ENCODE measurements around the gene FAAP20.
A peak's percentile ranks its signal among the peaks of the same experiment; 100 is the strongest.

Gene FAAP20

DNA sequence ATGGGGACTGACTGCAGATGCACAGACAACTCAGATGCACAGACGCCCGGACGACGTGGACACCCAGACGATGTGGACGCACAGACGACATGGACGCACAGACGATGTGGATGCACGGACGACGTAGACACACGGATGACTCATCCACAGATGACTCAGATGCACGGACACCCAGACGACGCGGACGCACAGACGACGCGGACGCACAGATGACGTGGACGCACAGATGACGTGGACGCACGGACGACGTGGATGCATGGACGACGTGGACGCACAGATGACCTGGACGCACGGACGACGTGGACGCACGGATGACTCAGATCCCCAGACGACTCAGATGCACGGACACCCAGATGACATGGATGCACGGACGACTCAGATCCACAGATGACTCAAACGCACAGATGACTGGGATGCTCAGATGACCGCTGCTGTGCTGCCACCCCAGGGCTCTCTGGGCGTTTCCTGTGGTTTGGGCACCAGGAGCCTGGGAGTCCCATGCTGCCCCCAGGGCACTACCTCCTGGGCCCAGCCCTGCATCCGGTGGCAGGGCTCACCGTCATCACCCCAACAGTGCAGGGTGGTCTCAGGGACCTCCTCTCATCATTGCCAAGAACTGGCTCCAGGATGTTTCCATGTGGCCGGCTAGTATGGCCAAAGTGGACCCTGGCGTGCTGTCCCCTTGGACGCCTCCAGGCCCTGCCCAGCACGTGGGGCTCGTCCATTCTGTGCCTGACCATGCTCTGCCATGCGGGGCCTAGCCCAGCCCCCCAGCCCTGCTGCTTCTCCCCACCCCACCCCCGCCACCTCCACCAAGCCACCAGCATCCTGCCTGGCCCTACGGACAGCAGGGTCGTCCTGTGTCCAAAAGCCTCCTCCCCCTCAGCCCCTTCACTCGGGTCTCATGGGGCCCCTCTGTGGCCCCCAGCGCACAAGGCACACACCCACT, 14.0 kb downstream of the FAAP20 start:
- DNase-seq: peak in 1 of 56 donors; percentile 21

DNA sequence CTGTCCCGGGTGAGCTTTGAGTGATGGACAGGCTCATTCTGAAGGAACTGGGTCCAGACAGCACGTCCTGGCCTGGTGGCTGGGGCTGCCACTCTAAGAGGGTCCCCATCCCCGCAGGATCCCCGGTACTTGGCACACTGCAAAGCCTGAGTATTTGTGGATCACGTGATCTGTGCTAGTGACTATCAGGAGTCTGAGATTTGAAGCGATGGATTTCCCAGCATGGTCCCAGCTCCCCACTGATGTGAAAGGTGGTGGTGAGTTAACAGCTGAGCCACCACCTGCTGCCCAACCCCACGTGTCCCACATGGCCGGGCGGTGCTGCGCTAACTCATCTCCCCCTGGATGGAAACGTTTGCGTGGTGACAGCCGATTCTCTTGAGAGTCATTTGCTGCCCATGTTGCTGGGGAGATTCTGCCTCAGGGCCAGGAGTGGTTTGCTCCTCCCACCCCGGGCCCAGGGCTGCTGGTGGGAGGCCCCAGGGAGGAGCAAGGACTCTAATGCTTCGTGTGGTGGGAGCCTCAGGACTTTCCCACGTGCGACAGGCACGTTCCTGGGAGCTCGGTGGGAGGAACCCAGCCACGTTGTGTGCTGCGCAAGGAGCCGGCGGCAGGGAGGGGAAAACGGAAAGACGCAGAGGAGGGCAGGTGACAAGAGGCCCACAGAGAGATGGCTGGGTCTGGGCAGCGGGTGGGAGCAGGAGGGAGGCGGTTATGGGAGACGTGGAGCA, 15.1 kb downstream of the FAAP20 start:
- DNase-seq: no peak

DNA sequence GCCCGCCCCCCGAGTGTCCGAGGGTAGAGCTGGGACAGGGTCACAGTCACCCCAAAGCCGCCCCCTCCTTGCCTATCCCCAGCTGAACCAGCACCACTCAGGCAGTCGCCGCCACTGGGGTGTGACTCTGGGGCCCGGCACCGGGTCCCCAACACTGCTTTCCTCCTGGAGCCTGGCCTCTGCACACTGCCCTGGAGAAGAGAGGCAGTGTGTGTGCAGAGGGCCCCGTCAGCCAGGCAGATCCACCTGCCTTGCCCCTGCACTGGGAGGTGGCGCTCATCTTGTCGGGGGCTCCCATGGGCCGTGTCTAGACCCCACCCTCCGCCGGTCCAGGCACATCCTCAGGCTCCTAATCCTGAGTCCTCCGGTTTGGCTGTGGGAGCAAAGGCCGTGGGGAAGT, 15.7 kb downstream of the FAAP20 start:
- no peak for DNase-seq

DNA sequence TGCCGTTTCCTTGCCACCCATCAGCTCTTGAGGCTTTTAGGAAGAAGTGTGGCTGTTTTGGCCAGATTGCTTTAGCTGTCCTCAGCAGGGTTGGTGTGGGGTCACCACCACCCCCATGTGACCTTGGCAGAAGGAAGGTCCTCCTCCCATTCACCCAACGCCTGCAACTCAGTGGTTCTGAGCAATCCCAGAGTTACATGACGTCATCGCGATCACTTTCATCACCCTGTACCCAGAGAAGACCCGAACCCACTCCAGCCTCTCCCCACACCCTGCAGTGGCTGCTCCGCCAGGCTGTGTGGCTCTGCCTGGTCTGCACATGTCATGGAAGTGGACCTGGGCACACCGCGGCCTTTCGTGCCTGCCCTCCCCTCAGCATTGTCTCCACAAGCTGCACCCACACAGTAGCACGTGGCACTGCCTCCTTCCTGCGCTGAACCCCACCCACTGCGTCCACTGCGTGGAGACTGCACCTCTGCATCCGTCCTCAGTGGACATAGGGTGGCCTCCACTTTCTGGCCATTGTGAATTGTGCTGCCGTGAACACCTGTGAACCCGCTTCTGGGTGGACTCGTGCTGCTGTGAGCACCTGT, 16.5 kb downstream of the FAAP20 start:
- no peak for DNase-seq

DNA sequence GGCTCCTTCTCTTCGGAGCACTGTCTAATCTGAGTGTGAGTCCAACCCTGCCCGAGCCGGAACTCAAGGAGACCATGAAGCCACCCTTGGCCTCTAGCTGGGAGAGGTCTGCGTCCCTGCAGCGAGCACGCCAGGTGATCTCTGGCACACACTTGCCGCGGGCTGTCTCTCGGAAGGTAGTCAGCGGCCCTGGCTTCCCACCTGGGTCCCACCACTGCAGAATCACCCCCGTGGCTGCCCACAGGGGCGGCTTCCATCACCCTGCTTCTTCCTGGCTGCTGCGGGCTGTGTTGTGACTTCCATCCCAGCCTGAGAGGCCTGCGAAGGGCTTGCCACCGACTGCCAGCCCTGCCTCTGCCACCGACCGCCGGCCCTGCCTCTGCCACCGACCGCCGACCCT, 17.0 kb downstream of the FAAP20 start:
- DNase-seq: no peak

DNA sequence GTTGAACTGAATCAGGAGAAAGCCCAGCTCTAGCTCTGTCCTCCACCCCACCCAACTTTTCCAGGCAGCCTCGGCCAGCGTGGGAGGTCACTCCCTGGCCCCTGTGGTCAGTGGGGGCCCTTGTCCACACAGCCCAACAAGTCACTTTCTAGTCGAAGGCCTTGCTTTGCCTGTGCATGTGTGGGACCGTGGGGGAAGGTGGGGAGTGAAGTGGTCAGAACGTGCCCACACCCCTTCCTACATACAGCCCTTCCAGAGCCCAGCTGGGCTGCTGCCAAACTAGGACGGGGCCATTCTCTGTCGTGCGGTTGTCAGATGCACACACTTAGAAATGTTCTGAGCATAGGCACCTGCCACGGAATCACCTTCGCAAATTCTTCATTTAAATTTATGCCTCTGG, 18.0 kb downstream of the FAAP20 start:
- no peak for DNase-seq

DNA sequence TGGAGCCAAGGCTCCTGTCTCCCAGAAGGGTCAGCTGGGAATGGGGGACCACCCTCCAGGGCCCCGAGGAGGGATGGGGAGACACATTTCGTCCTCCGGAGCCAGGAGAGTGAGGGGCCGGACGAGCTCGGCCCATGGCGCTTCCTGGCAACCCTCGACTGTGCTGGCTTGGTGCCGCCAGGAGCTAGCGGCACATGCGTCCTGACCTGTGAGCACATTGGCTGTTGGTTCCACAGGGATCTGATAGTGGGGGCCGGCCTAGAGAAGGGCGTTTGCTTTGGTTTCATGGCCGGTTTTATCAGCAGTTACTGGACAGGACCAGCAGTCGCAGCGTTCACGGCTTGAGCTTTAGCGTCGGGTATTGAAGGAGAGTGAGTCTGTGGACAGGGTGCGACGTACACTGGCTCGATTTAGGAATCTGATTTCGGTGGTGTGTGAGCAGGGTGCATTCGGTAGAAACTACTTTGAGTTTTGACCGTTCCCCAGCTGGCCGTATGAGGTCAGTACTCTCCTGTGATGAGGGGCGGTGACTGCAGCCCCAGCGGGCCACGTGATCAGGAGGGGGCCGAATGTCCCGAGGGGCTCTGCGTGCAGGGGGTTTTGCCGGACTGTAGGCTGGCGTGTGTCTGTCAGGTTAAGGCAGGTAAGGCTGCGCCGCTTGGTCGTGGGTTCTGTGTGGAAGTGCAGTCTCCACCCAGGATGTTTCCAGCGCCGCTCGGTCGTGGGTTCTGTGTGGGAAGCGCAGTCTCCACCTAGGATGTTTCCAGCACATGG, 18.7 kb downstream of the FAAP20 start:
- DNase-seq: peak in 4 of 56 donors; percentile 6 to 50 (median 38)

DNA sequence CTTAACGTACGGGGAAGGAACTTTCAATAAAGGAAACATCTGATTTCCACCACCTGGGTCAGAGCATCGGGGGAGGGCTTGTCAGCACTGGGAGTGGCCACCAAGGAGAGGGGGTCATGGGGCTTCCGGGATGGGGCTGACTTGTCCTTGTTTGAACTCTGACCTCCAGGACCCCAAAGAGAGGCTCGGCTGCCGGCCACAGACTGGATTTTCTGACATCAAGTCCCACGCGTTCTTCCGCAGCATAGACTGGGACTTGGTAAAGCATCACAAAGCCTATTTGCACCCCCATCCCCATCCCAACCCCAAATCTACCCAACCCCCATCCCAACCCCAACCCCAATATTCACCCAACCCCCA, 19.5 kb downstream of the FAAP20 start:
- no peak for DNase-seq

DNA sequence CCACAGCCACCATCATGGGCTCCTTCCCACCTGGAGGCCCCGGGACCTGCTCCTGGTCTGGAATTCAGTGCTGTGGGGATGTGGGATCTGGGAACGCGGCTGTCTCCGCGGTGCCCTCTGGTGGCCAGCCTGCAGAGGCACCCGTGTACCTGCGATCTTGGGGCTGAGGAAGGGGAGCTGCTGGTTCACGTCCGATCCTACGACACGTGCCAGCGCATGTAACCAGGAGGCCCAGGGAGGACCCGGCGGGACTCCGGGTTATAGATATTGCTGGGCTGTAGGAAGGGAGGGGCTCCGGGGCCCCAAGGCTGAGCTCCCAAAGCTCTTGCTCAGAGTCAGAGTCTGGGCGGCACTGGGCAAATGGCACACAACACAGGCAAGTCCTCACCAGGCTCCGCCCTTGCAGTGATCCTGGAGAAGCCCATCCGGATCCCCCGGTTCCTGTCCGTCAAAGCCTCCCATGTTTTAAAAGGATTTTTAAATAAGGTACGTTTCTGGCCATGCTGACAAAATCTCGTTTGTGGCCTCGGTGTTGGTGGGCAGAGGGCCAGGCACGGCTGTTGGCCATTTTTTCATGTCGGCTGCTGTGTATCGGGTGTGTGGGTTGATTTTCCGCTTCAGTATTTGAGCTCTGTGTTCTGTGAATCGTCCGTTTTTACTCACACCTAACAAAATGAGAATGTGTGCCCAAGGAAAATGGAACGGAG, 20.1 kb downstream of the FAAP20 start:
- DNase-seq: peak in 27 of 56 donors; percentile 9 to 71 (median 30)

DNA sequence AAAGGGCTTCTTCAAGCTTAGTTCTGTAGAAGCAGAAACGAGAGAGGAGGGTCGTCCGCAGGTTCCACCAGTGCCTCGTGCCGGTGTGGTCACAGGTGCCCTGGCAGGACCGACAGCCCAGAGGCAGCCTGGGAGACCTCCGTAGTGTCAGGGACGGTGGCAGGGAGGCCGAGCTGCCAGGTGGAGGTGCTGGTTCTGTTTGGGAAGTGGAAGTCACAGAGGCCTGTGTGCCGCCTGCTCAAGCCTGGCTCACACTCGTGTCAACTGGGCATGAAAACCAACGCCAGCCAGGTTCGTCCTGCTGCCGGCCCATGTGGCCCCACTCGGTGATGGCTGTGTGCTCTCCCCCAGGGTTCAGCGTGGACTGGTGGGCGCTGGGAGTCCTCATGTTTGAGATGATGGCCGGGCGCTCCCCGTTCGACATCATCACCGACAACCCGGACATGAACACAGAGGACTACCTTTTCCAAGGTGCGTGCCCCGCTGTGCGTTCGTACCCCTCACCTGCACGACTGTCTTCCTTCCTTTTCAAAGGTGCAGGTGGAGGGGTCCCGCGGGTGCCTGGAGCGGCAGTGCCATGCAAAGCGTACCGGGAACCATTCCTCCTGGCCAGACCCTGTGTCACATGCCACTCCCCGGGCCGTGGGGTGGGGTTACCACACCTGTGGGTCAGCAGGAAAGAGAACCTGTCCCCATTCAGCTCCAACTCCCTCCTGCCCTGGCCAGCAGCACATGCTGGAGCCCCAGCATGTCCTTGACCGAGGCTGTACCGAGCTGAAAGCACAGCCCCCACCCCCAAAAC, 20.8 kb downstream of the FAAP20 start:
- DNase-seq: no peak

DNA sequence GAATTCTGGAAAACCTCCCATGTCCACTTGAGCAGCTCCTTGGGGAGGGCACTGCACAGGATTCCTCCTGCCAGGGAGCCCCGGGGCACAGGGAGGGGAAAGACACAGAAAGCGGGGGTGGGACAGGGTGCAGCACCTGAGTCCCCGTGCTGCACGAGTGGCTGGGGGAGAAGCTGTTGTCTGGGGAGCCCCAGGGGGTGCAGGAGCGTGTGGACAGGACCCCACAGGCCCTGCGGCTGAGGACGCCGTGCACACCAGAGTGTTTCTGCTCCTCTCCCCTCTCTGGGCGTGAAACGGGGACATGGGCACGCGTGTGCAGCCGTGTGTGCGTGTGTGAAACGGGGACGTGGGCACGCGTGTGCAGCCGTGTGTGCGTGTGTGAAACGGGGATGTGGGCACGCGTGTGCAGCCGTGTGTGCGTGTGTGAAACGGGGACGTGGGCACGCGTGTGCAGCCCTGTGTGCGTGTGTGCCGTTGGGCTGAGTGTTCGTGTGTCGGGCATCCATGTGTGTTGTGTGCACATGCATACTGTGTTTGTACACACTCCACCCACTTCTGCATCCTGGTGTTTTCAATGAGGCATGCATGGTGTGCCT, 21.9 kb downstream of the FAAP20 start:
- DNase-seq: no peak

DNA sequence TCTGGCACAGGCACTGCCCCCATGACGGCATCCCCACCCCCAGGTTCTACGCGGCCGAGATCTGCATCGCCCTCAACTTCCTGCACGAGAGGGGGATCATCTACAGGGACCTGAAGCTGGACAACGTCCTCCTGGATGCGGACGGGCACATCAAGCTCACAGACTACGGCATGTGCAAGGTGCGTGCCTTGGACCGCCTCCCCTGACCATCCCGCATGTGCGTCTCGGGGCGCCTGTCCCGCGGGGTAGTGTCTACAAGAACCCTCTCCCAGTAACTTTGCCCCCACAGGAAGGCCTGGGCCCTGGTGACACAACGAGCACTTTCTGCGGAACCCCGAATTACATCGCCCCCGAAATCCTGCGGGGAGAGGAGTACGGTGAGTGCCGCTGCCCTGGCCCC, 22.6 kb downstream of the FAAP20 start:
- no peak for DNase-seq

DNA sequence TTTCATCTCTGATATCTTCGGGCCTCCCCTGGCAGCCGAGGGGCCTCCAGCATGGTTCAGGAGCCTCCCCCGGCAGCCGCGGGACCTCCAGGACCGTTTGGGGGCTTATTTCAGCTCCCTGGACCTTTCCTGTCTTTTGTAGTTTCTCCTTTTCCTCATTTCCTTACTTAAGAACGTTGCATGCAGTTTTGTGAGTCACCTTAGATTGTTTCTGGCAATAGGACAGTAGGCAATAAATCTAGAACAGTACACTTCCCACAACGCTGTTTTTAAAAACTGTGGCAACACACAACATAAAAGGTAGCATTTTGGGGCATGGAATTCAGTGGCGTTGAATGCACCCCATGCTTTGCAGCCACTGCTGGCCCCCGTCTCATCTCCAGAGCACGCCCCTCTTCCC, 24.4 kb downstream of the FAAP20 start:
- no peak for DNase-seq

DNA sequence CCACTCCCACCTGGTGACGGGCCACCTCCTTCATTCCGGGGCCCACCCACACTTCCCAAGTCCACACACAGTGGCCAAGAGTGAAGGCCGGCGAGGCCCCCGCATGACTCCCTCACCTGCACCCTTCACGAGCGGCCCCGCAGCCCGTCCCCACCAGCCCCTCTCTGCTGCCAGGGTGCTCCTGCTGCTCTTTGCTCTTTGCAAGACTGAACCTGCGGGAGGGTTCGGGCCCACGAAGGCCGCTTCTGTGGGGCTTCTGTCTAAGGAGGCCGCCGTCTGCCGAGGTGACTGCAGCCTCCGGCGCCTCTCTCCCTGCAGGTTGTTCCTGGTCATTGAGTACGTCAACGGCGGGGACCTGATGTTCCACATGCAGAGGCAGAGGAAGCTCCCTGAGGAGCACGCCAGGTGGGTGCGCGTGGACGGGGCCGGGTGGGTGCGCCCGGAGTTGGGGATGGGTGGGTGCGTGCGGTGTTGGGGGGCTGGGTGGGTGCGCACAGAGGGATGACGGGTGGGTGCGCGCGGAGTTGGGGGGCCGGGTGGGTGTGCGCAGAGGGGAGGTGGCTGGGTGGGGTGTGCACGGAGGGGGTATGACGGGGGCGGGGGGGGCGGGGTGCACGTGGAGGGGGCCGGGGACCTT, 25.3 kb downstream of the FAAP20 start:
- no peak for DNase-seq

DNA sequence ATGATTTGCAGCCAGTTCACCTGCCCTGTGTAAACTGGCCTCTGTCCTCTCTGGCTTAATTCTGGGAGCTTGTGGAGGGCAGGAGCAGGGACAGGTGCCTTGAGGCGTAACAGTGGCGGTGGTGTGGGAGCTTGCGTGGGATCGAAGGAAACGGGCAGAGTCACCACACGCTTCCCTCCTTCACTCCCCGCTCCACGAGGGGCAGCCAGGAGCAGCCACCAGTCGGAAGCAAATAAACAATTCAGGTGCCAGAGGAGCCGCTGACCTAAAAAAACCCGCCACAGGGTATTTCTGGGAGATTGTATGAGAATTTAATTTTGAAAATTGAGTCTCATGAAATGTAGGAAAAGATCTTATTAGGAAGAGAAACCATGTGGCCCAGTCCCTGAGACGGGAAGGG, 26.0 kb downstream of the FAAP20 start:
- no peak for DNase-seq

DNA sequence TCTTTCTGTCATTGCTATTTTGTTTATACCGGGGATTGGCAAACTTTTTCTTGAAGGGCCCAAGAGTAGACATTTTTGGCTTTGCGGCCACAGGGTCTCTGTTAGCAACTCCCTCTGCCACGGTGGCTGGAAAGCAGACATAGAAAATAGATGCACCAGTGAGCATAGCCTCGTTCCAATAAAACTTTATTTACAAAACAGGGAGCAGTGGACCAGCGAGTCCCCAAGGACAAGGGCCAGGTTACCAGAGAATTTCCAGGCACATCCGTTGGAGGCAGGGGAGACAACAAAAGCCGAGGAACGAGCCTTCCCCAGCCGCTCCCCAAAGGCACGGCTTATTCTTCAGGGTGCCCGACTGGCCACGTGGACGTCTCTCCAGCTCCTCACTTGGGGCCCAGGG, 26.5 kb downstream of the FAAP20 start:
- DNase-seq: no peak

DNA sequence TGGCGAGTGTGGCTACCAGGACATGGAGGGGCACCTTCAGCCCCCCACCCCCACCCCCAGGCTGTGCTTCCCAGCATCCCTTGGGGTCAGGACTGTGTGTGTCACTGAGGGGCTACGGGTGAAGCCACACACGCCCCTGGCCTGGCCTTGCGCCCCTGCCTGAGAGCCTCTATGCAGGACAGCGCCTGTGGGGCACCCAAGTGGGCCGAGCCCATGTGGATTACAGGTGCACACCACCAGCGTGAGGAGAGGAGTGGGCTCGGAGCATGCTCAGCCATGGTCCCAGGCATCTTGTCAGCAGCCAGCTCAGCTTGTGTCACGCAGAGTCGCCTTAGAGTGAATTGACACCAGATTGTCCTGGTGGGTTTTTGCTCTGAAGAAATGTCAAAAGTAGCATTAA, 27.9 kb downstream of the FAAP20 start:
- no peak for DNase-seq

DNA sequence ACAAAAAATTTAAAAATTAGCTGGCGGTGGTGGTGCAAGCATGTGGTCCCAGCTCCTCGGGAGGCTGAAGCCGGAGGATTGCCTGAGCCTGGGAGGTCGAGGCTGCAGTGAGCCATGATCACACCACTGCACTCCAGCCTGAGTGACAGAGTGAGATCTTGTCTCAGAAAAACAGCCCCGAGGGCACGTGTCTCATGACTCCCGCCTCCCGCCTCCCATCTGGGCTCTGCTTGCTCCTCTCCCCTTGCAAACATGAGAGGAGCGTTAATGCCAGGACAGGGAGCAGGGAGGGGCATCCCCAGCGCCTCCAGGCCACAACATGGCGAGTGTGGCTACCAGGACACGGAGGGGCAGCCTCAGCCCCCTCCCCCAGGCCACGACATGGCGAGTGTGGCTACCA, 28.3 kb downstream of the FAAP20 start:
- no peak for DNase-seq

DNA sequence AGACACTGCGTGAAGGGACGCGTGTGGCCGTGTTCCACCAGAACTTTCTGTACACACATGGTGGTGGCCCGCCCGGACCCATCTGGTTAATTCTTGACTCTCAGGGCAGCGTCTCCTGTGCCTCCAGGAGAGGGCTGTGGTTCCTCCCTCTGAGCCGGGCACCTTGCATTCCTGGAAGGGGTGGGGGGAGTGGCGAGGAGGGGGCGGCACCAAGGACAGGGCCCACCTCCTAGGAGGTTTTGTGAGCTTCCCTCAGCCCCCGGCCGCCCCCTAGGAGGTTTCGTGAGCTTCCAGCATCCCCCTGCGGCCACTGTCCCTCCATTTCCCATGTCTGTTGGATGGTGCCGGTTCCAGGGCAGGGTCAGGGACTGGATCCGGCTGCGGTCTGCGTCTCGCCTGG, 28.9 kb downstream of the FAAP20 start:
- DNase-seq: no peak
